GM12873 (cell line): Measurements from ENCODE around the gene EID2B.

Experiments used
- CTCF ChIP-seq: IDR thresholded peaks from 2 replicates; pipeline ENCODE4 v1.5.1; 2012; ENCODE audit warnings: low read depth, mild to moderate bottlenecking, moderate library complexity, low read length, control low read depth; ENCODE audit not compliant: insufficient read depth; ENCODE audit errors: missing control alignments

The EID2B gene

DNA sequence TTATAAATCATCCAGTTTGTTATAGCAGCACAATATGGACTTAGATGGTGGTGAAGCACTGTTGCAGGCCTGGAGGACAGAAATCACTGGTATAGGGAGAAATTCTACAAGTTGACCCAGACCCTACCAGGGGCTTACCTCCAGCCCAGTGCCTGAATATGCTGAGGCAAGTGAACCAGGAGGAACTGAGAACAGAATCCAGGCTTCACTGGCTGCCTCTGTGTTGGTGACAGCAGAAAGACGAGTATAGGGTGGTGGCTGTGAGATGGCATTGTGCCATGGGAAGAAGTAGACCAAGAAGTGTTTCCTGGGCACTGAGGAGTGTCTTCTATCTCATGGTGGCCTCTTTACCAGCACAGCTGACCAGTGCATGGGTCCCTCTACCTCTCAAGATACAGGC, 23.2 kb upstream of the EID2B start:
- TF ChIP-seq CTCF = no peak

DNA sequence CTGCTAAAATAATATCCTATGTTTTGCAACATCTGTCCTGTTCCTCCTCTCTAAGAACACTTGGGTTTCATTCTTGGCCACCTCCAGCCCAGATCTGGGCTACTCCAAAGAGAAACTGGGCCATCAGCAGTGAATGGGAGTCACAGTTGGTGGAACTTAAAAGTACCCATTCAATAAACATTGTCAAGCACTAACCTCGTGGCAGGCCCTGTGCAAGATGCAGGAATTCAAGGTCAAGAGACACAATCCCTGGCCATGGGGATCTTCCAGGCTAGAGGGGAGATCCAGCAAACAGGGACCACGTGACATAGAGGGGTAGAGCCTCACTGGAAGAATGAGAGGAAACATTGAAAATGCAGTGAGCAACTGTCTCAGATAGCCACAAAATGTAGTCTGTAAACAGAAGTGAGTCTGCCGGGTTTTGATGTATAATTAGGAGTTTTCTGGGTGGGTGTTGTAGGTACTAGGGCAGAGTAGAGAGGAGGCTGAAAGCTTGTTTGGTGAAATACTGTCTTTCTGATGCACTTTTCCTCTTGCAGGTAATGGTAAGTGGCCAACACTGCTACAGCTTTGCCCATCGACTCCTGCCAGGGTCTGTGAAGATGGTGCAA, 22.2 kb upstream of the EID2B start:
- no peak for TF ChIP-seq CTCF

DNA sequence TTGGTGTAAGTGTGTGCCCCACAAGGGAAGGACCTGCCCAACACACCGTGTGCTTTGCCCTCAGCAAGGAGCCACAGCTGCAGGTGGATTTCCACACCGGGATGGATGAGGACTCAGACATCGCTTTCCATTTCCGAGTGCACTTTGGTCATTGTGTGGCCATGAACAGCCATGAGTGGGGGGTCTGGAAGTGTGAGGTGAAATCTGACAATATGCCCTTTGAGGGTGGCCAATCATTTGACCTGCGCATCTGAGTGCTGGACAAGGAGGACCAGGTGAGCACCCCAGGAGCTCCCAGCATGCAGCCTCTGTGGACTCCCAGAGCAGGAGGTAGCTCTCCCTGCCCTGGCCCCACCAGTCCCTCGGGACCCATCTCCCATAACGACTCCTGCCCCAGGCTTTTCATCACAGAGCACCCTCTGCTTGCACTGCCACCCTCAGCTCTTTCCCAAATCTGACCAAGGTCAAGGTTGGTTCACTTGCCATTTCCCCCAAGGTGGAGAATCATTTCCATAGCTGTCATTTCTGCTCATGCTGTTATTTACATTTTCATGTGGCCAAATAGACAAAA, 20.5 kb upstream of the EID2B start:
- TF ChIP-seq CTCF = no peak

GRCh38 chr19:39550197-39550596, 17.5 kb upstream of the EID2B start:
- TF ChIP-seq CTCF = no peak

- no peak for TF ChIP-seq CTCF
Observed at GRCh38 chr19:39546599-39546998, 13.9 kb upstream of the EID2B start.

DNA sequence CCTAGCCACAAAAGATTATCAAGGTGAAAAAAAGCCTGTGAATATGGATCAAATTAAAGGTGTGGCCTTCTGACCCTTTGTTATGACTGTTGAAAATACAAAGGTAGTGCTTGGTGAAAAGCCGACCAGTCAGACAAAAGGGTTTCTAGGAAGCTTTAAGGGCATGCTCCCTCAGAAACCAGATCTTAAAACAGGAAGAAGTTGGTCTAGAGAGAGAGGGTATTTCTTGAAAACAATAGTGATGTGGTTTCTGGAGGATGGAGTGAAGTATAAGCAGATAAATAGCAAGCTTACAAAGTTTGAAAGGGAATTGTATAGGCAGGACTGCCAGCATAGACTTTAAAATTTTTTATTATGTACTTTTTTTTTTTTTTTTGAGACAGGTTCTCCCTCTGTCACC, 12.3 kb upstream of the EID2B start:
- no peak for TF ChIP-seq CTCF

DNA sequence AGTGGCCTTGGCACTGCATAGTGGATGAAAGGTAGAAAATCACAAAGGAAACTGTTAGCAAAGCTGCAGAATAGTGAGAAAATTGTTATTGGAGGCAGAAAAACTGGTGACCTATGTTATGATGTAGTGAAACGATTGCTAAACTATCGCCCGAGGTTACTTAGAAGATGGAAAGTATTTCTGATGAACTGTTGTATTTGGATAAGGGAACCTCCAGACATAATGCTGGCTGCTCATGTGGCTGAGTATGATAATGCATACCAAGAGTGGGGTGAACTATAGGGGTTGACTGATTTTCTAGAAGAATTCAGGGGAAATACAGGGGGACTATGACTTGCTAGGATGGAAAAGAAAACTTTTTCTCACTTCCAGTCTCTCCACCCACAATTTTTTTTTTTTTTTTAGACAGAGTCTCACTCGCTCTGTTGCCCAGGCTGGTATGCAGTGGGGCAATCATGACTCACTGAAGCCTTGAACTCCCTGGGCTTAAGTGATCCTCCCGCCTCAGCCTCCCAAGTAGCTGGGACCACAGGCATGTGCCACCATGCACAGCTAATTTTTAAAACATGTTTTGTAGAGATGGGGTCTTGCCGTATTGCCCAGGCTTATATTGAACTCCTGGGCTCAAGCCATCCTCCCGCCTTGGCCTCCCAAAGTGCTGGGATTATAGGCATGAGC, 11.7 kb upstream of the EID2B start:
- TF ChIP-seq CTCF = no peak
